Lower leg skin (tissue), 3 donors: ENCODE results near the gene RNF113A.

Experiments used
- POLR2A ChIP-seq, 2 donors: fragments of 450-650 bp; IDR thresholded peaks; one replicate each; pipeline ENCODE4 v1.6.1; 2016 to 2017; ENCODE audit warnings: antibody characterized with exemption in 2 of 2, mild to moderate bottlenecking in 1 of 2, moderate library complexity in 1 of 2
- TF ChIP-seq, protein P1 (sequence below), 3 donors: fragments of 450-650 bp; IDR thresholded peaks; one replicate each; pipeline ENCODE4 v1.5.1; 2016; ENCODE audit warnings: antibody characterized with exemption in 3 of 3, mild to moderate bottlenecking in 3 of 3, moderate library complexity in 2 of 3

DNA sequence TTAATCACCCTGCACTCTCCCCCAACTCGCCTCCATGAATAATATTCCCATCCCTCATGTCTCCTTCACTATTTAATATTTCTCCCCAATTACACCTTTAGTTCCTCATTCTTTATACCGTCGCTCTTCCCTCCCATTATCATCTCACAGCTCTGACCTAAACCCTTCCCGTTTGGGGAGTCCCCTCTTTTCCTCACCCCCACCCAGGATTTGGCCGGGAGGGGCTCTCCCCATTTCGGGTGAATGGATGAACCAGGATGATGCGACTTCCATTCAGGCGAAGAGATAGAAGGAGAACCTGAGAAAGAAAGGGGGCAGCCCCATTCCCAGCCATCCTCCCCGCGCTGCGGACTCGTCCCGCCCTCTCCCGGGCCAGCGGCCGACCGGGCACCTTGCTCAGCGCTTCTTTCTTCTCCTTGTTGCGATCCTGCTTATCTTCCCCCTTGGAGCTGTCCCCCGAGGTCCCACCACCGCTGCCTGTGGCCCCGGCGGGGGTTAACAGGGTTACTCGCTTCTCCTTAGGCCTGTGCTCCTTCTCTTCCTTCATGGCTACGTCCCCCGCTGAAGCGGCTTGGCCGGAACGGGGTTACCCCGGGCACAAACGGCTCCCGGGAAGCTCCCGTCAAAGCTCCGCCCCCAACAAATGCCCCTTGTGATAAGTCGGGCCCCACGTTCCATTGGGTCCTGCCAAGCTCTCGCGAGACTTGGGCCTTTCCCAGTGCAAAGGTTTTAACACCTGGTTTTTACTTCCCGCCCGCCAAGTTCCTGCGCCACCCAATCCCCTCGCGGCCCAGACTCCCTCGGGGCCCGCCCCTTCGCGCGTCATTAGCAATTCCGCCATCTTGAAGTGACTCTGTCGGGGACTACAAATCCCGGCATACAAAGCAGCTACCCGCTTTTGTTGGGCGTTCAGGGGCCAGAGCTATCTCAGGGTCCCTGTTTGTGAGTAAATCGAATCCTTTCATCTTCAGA, 18.9 kb downstream of the RNF113A start, which contains the start of gene UPF3B:
- peak in 1 of 2 donors; percentile 51 for TF ChIP-seq POLR2A (IDR thresholded peaks at IDR 0.05)
- TF ChIP-seq, protein P1, sequence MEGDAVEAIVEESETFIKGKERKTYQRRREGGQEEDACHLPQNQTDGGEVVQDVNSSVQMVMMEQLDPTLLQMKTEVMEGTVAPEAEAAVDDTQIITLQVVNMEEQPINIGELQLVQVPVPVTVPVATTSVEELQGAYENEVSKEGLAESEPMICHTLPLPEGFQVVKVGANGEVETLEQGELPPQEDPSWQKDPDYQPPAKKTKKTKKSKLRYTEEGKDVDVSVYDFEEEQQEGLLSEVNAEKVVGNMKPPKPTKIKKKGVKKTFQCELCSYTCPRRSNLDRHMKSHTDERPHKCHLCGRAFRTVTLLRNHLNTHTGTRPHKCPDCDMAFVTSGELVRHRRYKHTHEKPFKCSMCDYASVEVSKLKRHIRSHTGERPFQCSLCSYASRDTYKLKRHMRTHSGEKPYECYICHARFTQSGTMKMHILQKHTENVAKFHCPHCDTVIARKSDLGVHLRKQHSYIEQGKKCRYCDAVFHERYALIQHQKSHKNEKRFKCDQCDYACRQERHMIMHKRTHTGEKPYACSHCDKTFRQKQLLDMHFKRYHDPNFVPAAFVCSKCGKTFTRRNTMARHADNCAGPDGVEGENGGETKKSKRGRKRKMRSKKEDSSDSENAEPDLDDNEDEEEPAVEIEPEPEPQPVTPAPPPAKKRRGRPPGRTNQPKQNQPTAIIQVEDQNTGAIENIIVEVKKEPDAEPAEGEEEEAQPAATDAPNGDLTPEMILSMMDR (IDR thresholded peaks at IDR 0.05), result no peak
